ENCODE measurements around the gene CAMTA1. TPM values are rescaled to one million over a fixed set of nuclear protein-coding genes. Genes with fewer than 3 reads are reported as not detected.

CAMTA1 gene
- total and polyA plus RNA-seq, 12 donors, result 123 to 265 (median 142) TPM

DNA sequence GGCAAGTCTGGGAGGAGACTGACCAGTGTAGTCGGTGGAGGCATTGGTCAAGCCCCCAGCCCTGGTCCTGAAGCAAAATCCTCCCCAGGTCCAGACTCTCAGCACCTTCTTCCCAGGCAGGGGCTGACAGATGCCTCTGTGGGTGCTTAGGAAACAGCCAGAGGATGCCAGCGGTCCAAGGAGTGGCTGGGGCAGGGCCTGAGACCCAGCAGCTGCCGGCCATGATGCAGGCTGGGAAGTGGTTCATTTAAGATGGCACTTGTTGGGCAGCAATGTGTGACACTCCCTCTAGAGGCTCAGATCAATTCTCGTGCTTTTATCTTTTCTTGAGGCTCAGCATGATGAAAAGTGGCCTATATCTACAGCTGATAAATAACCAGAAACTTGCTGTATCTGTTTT is 820.8 kb downstream of the CAMTA1 start:
- ATAC-seq (no peak), DNase-seq (no peak)
- H3K27ac ChIP-seq, result no peak overlapping the region
- intact Hi-C loops (cut with DNase I), result no loop called here
- no peaks in the 10 kb centered on the region for H3K9me3 ChIP-seq
- H3K4me1 ChIP-seq, result no peaks in the 10 kb centered on the region
- no peaks in the 10 kb centered on the region for H3K36me3 ChIP-seq
- H3K4me3 ChIP-seq, result no peak overlapping the region
- TF ChIP-seq, protein P1, sequence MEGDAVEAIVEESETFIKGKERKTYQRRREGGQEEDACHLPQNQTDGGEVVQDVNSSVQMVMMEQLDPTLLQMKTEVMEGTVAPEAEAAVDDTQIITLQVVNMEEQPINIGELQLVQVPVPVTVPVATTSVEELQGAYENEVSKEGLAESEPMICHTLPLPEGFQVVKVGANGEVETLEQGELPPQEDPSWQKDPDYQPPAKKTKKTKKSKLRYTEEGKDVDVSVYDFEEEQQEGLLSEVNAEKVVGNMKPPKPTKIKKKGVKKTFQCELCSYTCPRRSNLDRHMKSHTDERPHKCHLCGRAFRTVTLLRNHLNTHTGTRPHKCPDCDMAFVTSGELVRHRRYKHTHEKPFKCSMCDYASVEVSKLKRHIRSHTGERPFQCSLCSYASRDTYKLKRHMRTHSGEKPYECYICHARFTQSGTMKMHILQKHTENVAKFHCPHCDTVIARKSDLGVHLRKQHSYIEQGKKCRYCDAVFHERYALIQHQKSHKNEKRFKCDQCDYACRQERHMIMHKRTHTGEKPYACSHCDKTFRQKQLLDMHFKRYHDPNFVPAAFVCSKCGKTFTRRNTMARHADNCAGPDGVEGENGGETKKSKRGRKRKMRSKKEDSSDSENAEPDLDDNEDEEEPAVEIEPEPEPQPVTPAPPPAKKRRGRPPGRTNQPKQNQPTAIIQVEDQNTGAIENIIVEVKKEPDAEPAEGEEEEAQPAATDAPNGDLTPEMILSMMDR (IDR thresholded peaks at IDR 0.05), result no peak
- H3K27me3 ChIP-seq, result peaks cover 0 to 8% (median 0%) of the 10 kb centered on the region in 7 donors
- 72 to 76% methylated on average over 4 of the region's 4 CpGs for WGBS, 2 donors

DNA sequence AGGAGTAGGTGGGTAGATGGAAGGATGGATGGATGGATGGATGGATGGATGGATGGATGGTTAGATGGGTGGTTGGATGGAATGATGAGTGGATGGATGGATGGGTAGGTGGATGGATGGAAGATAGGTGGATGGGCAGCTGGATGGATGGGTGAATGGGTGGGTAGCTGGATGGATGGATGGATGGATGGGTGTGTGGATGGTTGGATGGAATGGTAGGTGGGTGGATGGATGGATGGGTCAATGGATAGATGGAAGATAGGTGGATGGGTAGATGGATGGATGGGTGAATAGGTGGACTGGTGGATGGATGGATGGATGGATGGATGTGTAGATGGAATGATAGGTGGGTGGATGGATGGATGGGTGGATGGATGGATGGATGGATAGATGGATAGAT is 821.8 kb downstream of the CAMTA1 start:
- no peak overlapping the region for H3K4me3 ChIP-seq
- H3K9me3 ChIP-seq, result peaks cover 0 to 4% (median 0%) of the 10 kb centered on the region in 11 donors
- no peak overlapping the region for H3K27ac ChIP-seq
- H3K27me3 ChIP-seq, result peaks cover 0 to 8% (median 0%) of the 10 kb centered on the region in 7 donors
- H3K4me1 ChIP-seq, result no peaks in the 10 kb centered on the region
- TF ChIP-seq, protein P1 (IDR thresholded peaks at IDR 0.05), result no peak
- no peaks in the 10 kb centered on the region for H3K36me3 ChIP-seq
- ATAC-seq, result no peak
- DNase-seq, result no peak
- intact Hi-C loops (cut with DNase I), result no loop called here

DNA sequence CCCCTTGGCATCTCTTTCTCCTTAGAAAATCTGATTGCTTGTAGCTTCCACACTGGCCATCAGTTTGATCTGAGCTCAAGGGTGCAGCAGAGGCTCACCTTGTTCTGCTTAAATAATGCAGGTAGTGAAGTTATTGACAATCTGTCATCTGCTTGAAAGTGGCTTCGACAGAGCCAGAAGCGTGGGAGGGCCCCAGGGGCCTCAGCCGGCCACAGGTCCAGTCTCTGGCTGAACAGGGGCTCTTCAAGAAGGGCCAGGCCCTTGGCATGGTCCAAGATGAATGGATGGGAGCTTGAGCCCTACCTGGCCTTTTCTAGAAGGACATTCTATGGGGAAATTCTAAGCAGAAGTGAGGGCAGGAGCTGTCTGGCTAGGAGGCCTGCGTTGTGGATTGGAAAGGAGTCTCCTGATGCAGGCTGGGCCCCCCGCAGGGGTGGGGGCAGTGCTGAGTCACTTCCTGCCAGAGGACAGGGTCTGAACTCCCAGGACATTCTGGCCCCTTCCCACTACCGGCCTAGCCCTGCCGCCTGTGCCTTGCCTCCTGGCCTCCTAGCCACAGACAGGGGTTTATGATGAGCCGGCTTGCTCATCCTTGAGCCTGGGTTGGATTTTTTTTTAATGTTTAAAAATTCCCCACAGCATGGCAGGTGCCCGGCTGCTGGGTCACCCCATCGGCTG is 823.5 kb downstream of the CAMTA1 start:
- TF ChIP-seq, protein P1 (IDR thresholded peaks at IDR 0.05), result no peak
- Histone ChIP-seq H3K4me3 (no peak overlapping the region), H3K27me3 (peaks cover 0 to 8% (median 0%) of the 10 kb centered on the region in 7 donors), H3K9me3 (peaks cover 0 to 7% (median 0%) of the 10 kb centered on the region in 11 donors), H3K27ac (no peak overlapping the region), H3K4me1 (peaks cover 0 to 6% (median 0%) of the 10 kb centered on the region in 9 donors), H3K36me3 (no peaks in the 10 kb centered on the region)
- DNase-seq (no peak), ATAC-seq (no peak)
- intact Hi-C loops (cut with DNase I), result no loop called here
- 54 to 61% methylated on average over 10 of the region's 10 CpGs for WGBS, 2 donors

DNA sequence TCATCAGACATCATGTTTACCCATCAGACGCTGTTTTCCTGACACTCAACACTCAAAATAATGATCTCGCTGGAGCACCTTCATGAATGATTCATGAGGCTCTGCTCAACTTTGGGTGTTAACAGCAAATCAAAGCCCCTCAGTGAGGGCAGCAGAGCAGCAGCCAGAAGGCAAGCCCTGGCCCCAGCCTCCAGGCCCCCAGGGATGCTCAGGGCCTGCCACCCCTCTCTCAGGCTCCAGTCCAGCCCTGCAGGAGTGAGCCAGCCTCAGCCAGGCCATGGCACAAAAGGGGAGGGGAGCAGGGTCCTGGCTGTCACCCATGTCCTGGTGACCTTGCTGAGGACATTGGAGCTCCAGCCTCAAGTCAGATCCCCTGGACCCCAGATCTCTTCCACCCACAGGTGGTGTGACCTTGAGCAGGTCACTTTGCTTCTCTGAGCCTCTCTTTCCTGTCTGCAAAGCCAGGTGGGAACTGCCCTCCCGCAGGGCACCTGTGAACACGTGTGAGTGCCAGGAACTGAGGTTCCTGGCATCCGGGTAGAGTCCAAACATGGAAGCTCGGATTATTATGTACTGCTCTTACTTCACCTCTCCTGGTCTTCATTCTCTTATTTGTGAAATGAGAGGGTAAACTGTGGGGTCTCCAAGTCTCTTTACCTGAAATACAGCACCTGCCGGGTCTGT is 824.2 kb downstream of the CAMTA1 start:
- H3K27me3 ChIP-seq, result peaks cover 0 to 8% (median 0%) of the 10 kb centered on the region in 7 donors
- no peak for ATAC-seq
- no peak overlapping the region for H3K27ac ChIP-seq
- H3K36me3 ChIP-seq, result no peaks in the 10 kb centered on the region
- H3K4me3 ChIP-seq, result no peak overlapping the region
- WGBS, 2 donors, result 80 to 87% methylated on average over 7 of the region's 7 CpGs
- no peak for DNase-seq
- H3K9me3 ChIP-seq, result peaks cover 0 to 7% (median 0%) of the 10 kb centered on the region in 11 donors
- TF ChIP-seq, protein P1 (IDR thresholded peaks at IDR 0.05), result no peak
- H3K4me1 ChIP-seq, result peaks cover 0 to 13% (median 2%) of the 10 kb centered on the region in 9 donors
- intact Hi-C loops (cut with DNase I), result no loop called here
